ENCODE measurements around the gene BTBD9. TPM values are rescaled to one million over a fixed set of nuclear protein-coding genes. Genes with fewer than 3 reads are reported as not detected.

Gene BTBD9
- total RNA-seq, 1 experiment from 2014 or later: 12.5 TPM

GRCh38 chr6:38577492-38577891, 62.2 kb downstream of the BTBD9 start:
- H3K36me3 Mint-ChIP-seq (ENCODE audit: insufficient read depth, unreplicated experiment): peaks cover 10% of the 10 kb centered on the region
- no TSS peak for BruUV-seq (replicated peaks)
- no peak overlapping the region for H3K4me3 Mint-ChIP-seq (ENCODE audit: unreplicated experiment)
- H3K4me1 Mint-ChIP-seq (ENCODE audit: insufficient read depth, unreplicated experiment): no peaks in the 10 kb centered on the region
- H3K9me3 Mint-ChIP-seq (ENCODE audit: unreplicated experiment): no peaks in the 10 kb centered on the region
- DNase-seq (ENCODE audit: unreplicated experiment): no peak
- no peak for TF ChIP-seq CTCF (IDR thresholded peaks at IDR 0.05; ENCODE audit: unreplicated experiment)
- no peaks in the 10 kb centered on the region for H3K27me3 Mint-ChIP-seq (ENCODE audit: insufficient read depth, unreplicated experiment)
- intact Hi-C loops (cut with micrococcal nuclease): loop anchor here (10.0 kb wide), 1 partner anchor 97 kb away; no protein-coding TSS in a partner anchor
- ChIA-PET POLR2A (no interaction called here), CTCF (interaction anchor here (1.2 kb wide), 1 partner anchor 9 kb away, joined by 4 read pairs; no protein-coding TSS in a partner anchor)
- no peak overlapping the region for H3K27ac Mint-ChIP-seq (ENCODE audit: low read depth, unreplicated experiment)

GRCh38 chr6:38573801-38574395, 65.8 kb downstream of the BTBD9 start:
- Mint-ChIP-seq H3K27ac (ENCODE audit: low read depth, unreplicated experiment) (no peak overlapping the region), H3K36me3 (ENCODE audit: insufficient read depth, unreplicated experiment) (peaks cover 10% of the 10 kb centered on the region), H3K4me3 (ENCODE audit: unreplicated experiment) (no peak overlapping the region), H3K9me3 (ENCODE audit: unreplicated experiment) (no peaks in the 10 kb centered on the region), H3K27me3 (ENCODE audit: insufficient read depth, unreplicated experiment) (no peaks in the 10 kb centered on the region), H3K4me1 (ENCODE audit: insufficient read depth, unreplicated experiment) (no peaks in the 10 kb centered on the region)
- TF ChIP-seq CTCF (IDR thresholded peaks at IDR 0.05; ENCODE audit: unreplicated experiment): no peak
- ChIA-PET CTCF (interaction anchor here (0.6 kb wide), 1 partner anchor 8 kb away, joined by 4 read pairs; no protein-coding TSS in a partner anchor), POLR2A (interaction anchor here (1.0 kb wide), 1 partner anchor 10 kb away, joined by 3 read pairs; no protein-coding TSS in a partner anchor)
- no peak for DNase-seq (ENCODE audit: unreplicated experiment)
- BruUV-seq (replicated peaks): no TSS peak
- intact Hi-C loops (cut with micrococcal nuclease): loop anchor here (5.0 to 10.0 kb wide), 2 partner anchors 82 to 101 kb away; no protein-coding TSS in a partner anchor

- POLR2A ChIA-PET: no interaction called here
- Mint-ChIP-seq H3K36me3 (ENCODE audit: insufficient read depth, unreplicated experiment) (peaks cover 6% of the 10 kb centered on the region), H3K4me1 (ENCODE audit: insufficient read depth, unreplicated experiment) (peaks cover 3% of the 10 kb centered on the region), H3K4me3 (ENCODE audit: unreplicated experiment) (no peak overlapping the region), H3K27ac (ENCODE audit: low read depth, unreplicated experiment) (no peak overlapping the region), H3K9me3 (ENCODE audit: unreplicated experiment) (no peaks in the 10 kb centered on the region), H3K27me3 (ENCODE audit: insufficient read depth, unreplicated experiment) (no peaks in the 10 kb centered on the region)
- intact Hi-C loops (cut with micrococcal nuclease): loop anchor here (5.0 to 10.0 kb wide), 2 partner anchors 80 to 103 kb away; no protein-coding TSS in a partner anchor
- DNase-seq (ENCODE audit: unreplicated experiment): no peak
- no TSS peak for BruUV-seq (replicated peaks)
- CTCF ChIA-PET: interaction anchor here (0.6 to 0.8 kb wide), 3 partner anchors 128 to 1178 kb away, joined by 3 read pairs; no protein-coding TSS in a partner anchor
- TF ChIP-seq CTCF (IDR thresholded peaks at IDR 0.05; ENCODE audit: unreplicated experiment): no peak
Measured at GRCh38 chr6:38572186-38572813, 67.4 kb downstream of the BTBD9 start.

GRCh38 chr6:38571721-38572120, 68.0 kb downstream of the BTBD9 start:
- no TSS peak for BruUV-seq (replicated peaks)
- no peak for TF ChIP-seq CTCF (IDR thresholded peaks at IDR 0.05; ENCODE audit: unreplicated experiment)
- POLR2A ChIA-PET: no interaction called here
- Mint-ChIP-seq H3K4me1 (ENCODE audit: insufficient read depth, unreplicated experiment) (peaks cover 5% of the 10 kb centered on the region), H3K4me3 (ENCODE audit: unreplicated experiment) (no peak overlapping the region), H3K27ac (ENCODE audit: low read depth, unreplicated experiment) (no peak overlapping the region), H3K36me3 (ENCODE audit: insufficient read depth, unreplicated experiment) (peaks cover 6% of the 10 kb centered on the region), H3K9me3 (ENCODE audit: unreplicated experiment) (no peaks in the 10 kb centered on the region), H3K27me3 (ENCODE audit: insufficient read depth, unreplicated experiment) (no peaks in the 10 kb centered on the region)
- CTCF ChIA-PET: interaction anchor here (0.5 to 1.3 kb wide), 5 partner anchors 14 to 1177 kb away, joined by 3 to 5 read pairs (median 3); no protein-coding TSS in a partner anchor
- intact Hi-C loops (cut with micrococcal nuclease): loop anchor here (5.0 to 10.0 kb wide), 2 partner anchors 79 to 103 kb away; no protein-coding TSS in a partner anchor
- DNase-seq (ENCODE audit: unreplicated experiment): no peak
